ENCODE results near the gene IL17RA.

DNA sequence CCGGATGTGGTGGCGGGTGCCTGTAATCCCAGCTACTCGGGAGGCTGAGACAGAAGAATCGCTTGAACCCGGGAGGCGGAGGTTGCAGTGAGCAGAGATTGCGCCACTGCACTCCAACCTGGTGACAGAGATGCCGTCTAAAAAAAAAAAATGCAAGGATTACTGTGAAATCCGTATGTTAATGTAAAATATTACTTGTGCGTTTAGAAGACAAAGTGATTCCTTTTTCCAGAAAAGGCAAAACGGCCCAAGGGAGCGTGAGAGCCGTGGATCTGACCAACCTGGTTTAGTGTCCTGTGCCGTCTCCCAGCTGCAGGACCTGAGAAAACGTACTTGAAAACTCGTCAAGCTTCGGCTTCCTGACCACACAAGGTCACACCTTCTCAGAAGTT lies 73.4 kb downstream of the IL17RA start:
- TF ChIP-seq CTCF (IDR thresholded peaks at IDR 0.05) (no peak), POLR2A (IDR thresholded peaks at IDR 0.05) (no peak)
